IMR-90 (cell line): Measurements from ENCODE around the gene ZMIZ1. TPM values are rescaled to one million over a fixed set of nuclear protein-coding genes. Genes with fewer than 3 reads are reported as not detected.

Experiments used
- ATAC-seq: fragments of 200-7000 bp; cut with Tn5 transposase; 2 replicates; pipeline ENCODE4 v1.9.1; 2020; ENCODE audit warnings: low read depth, mild to moderate bottlenecking, moderate library complexity
- BruUV-seq: library from RNA; stranded (reverse); fragments of 400-500 nt; replicated peaks from 2 replicates; lab custom pipeline; 2021; lab: Mats Ljungman, UMichigan
- CTCF ChIA-PET: fragments of 300-600 bp; formaldehyde crosslinking; extraction: SDS; loops from one replicate; lab custom pipeline; 2021; ENCODE audit warnings: antibody characterized with exemption; lab: Yijun Ruan, JAX
- POLR2A ChIA-PET: fragments of 300-600 bp; sonication (Branson Sonifier 250); formaldehyde crosslinking; loops from one replicate; lab custom pipeline; 2022; ENCODE audit warnings: antibody characterized with exemption; ENCODE audit not compliant: unreplicated experiment; lab: Charles Lee
- DNase-seq: peaks from one replicate; pipeline ENCODE4 v3.0.0; 2013
- H2AFZ ChIP-seq: replicated peaks from 2 replicates; pipeline ENCODE3; 2013; ENCODE audit warnings: low read length, mild to moderate bottlenecking; ENCODE audit not compliant: poor library complexity
- H2AK5ac ChIP-seq: 2 replicates; pipeline ENCODE4 v1.6.1; 2013; ENCODE audit warnings: low read depth, low read length, inconsistent platforms
- H2AK9ac ChIP-seq: replicated peaks from 2 replicates; pipeline ENCODE3; 2013; ENCODE audit warnings: mild to moderate bottlenecking, low read depth, low read length, moderate library complexity; ENCODE audit not compliant: poor library complexity
- H2BK120ac ChIP-seq: 2 replicates; pipeline ENCODE4 v1.6.1; 2013; ENCODE audit warnings: low read depth, low read length, inconsistent platforms
- H2BK15ac ChIP-seq: 3 replicates; pipeline ENCODE4 v1.6.1; 2013; ENCODE audit warnings: low read depth, low read length, inconsistent platforms
- H2BK20ac ChIP-seq: 2 replicates; pipeline ENCODE4 v1.6.1; 2013; ENCODE audit warnings: low read depth, mild to moderate bottlenecking, inconsistent platforms, low read length, moderate library complexity
- H2BK5ac ChIP-seq: 2 replicates; pipeline ENCODE4 v1.6.1; 2013; ENCODE audit warnings: mild to moderate bottlenecking, low read depth, low read length, inconsistent platforms; ENCODE audit not compliant: poor library complexity, severe bottlenecking
- H3K14ac ChIP-seq: replicated peaks from 2 replicates; pipeline ENCODE4 v1.6.1; 2013; ENCODE audit warnings: low read depth, low read length, inconsistent platforms
- H3K18ac ChIP-seq: 2 replicates; pipeline ENCODE4 v1.6.1; 2013; ENCODE audit warnings: low read depth, low read length, control low read depth
- H3K23ac ChIP-seq: 2 replicates; pipeline ENCODE4 v1.6.1; 2013; ENCODE audit warnings: low read depth, low read length, inconsistent platforms
- H3K27ac ChIP-seq: 2 replicates; pipeline ENCODE4 v1.5.1; 2013; ENCODE audit warnings: mild to moderate bottlenecking, control low read depth, low read length; ENCODE audit not compliant: insufficient read depth
- H3K27me3 ChIP-seq: 2 replicates; pipeline ENCODE4 v1.6.1; 2013; ENCODE audit warnings: low read length; ENCODE audit not compliant: control insufficient read depth, insufficient read depth
- H3K36me3 ChIP-seq: 2 replicates; pipeline ENCODE4 v1.6.1; 2013; ENCODE audit warnings: low read length, mixed read lengths; ENCODE audit not compliant: control insufficient read depth, insufficient read depth
- H3K4ac ChIP-seq: 2 replicates; pipeline ENCODE4 v1.6.1; 2013; ENCODE audit warnings: low read depth, low read length, inconsistent platforms
- H3K4me1 ChIP-seq: 2 replicates; pipeline ENCODE4 v1.6.1; 2013; ENCODE audit warnings: low read length, mixed read lengths; ENCODE audit not compliant: control insufficient read depth, insufficient read depth
- H3K4me2 ChIP-seq: 2 replicates; pipeline ENCODE4 v1.6.1; 2013; ENCODE audit warnings: low read depth, mild to moderate bottlenecking, control low read depth, low read length, moderate library complexity
- H3K4me3 ChIP-seq: 2 replicates; pipeline ENCODE4 v1.5.1; 2013; ENCODE audit warnings: low read depth, mild to moderate bottlenecking, control low read depth, low read length, moderate library complexity; ENCODE audit not compliant: insufficient read depth
- H3K56ac ChIP-seq: 2 replicates; pipeline ENCODE4 v1.6.1; 2013; ENCODE audit warnings: low read length, inconsistent platforms; ENCODE audit not compliant: insufficient read depth; ENCODE audit errors: extremely low read depth
- H3K79me1 ChIP-seq, 2 experiments: 2 replicates each; pipeline ENCODE4 v1.6.1; 2013; ENCODE audit warnings: low read length in 2 of 2, inconsistent platforms in 1 of 2, low read depth in 1 of 2
- H3K9ac ChIP-seq: 2 replicates; pipeline ENCODE4 v1.6.1; 2013; ENCODE audit warnings: low read depth, low read length, control low read depth
- H3K9me1 ChIP-seq: 2 replicates; pipeline ENCODE4 v1.6.1; 2013; ENCODE audit warnings: low read length, inconsistent platforms; ENCODE audit not compliant: insufficient read depth
- H3K9me3 ChIP-seq: 2 replicates; pipeline ENCODE4 v1.6.1; 2013; ENCODE audit warnings: low read length; ENCODE audit not compliant: control insufficient read depth, insufficient read depth
- H4K20me1 ChIP-seq: 2 replicates; pipeline ENCODE4 v1.6.1; 2013; ENCODE audit warnings: low read length, inconsistent platforms; ENCODE audit not compliant: insufficient read depth
- H4K5ac ChIP-seq: 2 replicates; pipeline ENCODE4 v1.6.1; 2013; ENCODE audit warnings: mild to moderate bottlenecking, low read depth, low read length, control low read depth
- H4K8ac ChIP-seq, 2 experiments: 2 replicates each; pipeline ENCODE4 v1.6.1; 2013; ENCODE audit warnings: low read depth in 2 of 2, low read length in 2 of 2, control low read depth in 1 of 2, inconsistent platforms in 1 of 2
- H4K91ac ChIP-seq: 2 replicates; pipeline ENCODE4 v1.6.1; 2013; ENCODE audit warnings: low read depth, low read length, inconsistent platforms; ENCODE audit not compliant: insufficient read depth
- BHLHE40 ChIP-seq: fragments of 150-350 bp; IDR thresholded peaks from 2 replicates; pipeline ENCODE4 v1.6.1; 2016; ENCODE audit warnings: mild to moderate bottlenecking, low read depth, low read length
- CEBPB ChIP-seq: IDR thresholded peaks from 2 replicates; pipeline ENCODE4 v1.6.1; 2012; ENCODE audit warnings: low read depth, low read length, improper control_type of control experiment
- CHD1 ChIP-seq: IDR thresholded peaks from 2 replicates; pipeline ENCODE4 v1.6.1; 2012; ENCODE audit warnings: low read depth, low read length, improper control_type of control experiment
- FOS ChIP-seq: fragments of 150-350 bp; IDR thresholded peaks from 2 replicates; pipeline ENCODE4 v1.6.1; 2016; ENCODE audit warnings: low read depth, low read length
- MAFK ChIP-seq: IDR thresholded peaks from 2 replicates; pipeline ENCODE4 v1.6.1; 2012; ENCODE audit warnings: low read depth, low read length, improper control_type of control experiment
- MAZ ChIP-seq: IDR thresholded peaks from 2 replicates; pipeline ENCODE4 v1.6.1; 2012; ENCODE audit warnings: low read depth, mild to moderate bottlenecking, low read length, improper control_type of control experiment, moderate library complexity, borderline replicate concordance
- NFE2L2 ChIP-seq: fragments of 150-350 bp; IDR thresholded peaks from 2 replicates; pipeline ENCODE4 v1.6.1; 2016; ENCODE audit warnings: low read depth, mild to moderate bottlenecking, low read length
- RAD21 ChIP-seq: IDR thresholded peaks from 2 replicates; pipeline ENCODE4 v1.6.1; 2012; ENCODE audit warnings: low read length, improper control_type of control experiment
- RCOR1 ChIP-seq: IDR thresholded peaks from 2 replicates; pipeline ENCODE4 v1.6.1; 2012; ENCODE audit warnings: mild to moderate bottlenecking, low read length, improper control_type of control experiment; ENCODE audit not compliant: insufficient replicate concordance
- WGBS, 2 experiments: methylation state at CpG; one replicate each; pipeline versions ENCODE4 v1.1.5 to v1.1.7; 2013; ENCODE audit warnings: missing lambda C conversion rate in 2 of 2; ENCODE audit not compliant: insufficient read length in 1 of 2; ENCODE audit errors: extremely low coverage in 2 of 2; 5-methylcytosine and 5-hydroxymethylcytosine counted together
- dilution Hi-C: fragments of 300-500 bp; cut with HindIII; formaldehyde crosslinking; loops from one replicate; pipeline ENCODE4 v1.14.3; 2018; ENCODE audit warnings: low sequenced_read_pairs; ENCODE audit not compliant: unreplicated experiment
- in situ Hi-C: fragments of 300-500 bp; cut with MboI; formaldehyde crosslinking; loops from 3 replicates; pipeline ENCODE4 v1.14.3; 2019; ENCODE audit warnings: low sequenced_read_pairs, inconsistent platforms, mixed read lengths
- intact Hi-C: fragments of 100-400 bp; cut with micrococcal nuclease; formaldehyde crosslinking; loops from 2 replicates; pipeline ENCODE4 v1.10.0; 2022
- polyA plus RNA-seq, 3 experiments: library from polyadenylated mRNA; depleted of rRNA; stranded (reverse); fragments of >200 nt; gene quantifications; 2 replicates each; pipeline ENCODE4 v1.2.3, GENCODE V29; 2012; ENCODE audit warnings: low replicate concordance in 1 of 3
- total RNA-seq: library from RNA; depleted of rRNA; stranded (reverse); fragments of >200 nt; gene quantifications from 2 replicates; pipeline ENCODE4 v1.2.3, GENCODE V29; 2012
- TF ChIP-seq, protein P1 (sequence below): fragments of 150-350 bp; IDR thresholded peaks from 2 replicates; pipeline ENCODE4 v1.6.1; 2016; ENCODE audit warnings: low read depth, mild to moderate bottlenecking, low read length, moderate library complexity, borderline replicate concordance

ZMIZ1 gene
- total and polyA plus RNA-seq, 2 of the 4 experiments (the other 2 are of a cell fraction), result 6.6 to 48.7 TPM

DNA sequence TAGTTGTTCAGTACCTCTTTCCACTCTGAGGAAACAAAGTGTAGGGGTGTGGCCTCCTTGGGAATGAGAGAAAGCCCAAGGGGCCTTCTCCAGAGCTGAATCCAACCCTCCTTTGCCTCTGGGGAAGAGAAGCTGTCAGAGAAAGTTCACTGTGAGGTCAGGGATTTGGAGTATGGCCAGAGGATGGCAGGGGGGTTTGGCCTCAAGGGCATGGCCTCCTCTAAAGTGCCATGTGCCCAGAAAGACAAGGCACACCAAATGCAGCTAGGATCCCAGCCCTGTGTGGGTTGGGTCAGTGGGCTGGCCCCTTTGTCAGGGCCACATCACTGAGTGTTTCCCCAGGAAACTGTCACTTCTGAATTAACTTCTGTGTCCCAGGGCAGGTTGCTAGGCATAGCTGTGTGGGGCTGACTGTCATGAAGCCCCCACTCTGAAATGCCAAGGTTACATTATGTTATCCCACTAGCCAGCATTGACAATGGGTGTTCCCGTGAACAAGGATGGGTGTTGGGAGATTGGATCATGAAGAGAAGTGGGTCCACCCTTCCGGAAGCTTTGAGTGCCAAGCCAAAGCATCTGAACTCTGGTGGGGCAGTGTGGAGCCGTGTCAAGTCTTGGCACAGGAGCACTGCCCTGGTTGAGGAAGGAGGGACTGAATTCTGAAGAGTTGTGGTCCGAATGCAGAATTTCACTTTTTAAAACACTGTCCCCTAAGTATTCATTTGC is 123.3 kb downstream of the ZMIZ1 start:
- H3K27me3 ChIP-seq, result no peaks in the 10 kb centered on the region
- peak overlapping the region; percentile 51 for H2BK20ac ChIP-seq
- no peak for ATAC-seq
- TF ChIP-seq BHLHE40, result no peak
- no peak for TF ChIP-seq RCOR1
- no peak for TF ChIP-seq CHD1
- TF ChIP-seq MAZ, result no peak
- TF ChIP-seq, protein P1, sequence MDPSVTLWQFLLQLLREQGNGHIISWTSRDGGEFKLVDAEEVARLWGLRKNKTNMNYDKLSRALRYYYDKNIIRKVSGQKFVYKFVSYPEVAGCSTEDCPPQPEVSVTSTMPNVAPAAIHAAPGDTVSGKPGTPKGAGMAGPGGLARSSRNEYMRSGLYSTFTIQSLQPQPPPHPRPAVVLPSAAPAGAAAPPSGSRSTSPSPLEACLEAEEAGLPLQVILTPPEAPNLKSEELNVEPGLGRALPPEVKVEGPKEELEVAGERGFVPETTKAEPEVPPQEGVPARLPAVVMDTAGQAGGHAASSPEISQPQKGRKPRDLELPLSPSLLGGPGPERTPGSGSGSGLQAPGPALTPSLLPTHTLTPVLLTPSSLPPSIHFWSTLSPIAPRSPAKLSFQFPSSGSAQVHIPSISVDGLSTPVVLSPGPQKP, result no peak
- no peak for TF ChIP-seq FOS
- no peak for TF ChIP-seq RAD21
- TF ChIP-seq CEBPB, result no peak
- no peak for TF ChIP-seq MAFK
- TF ChIP-seq NFE2L2, result no peak
- peak overlapping the region; percentile 86 for H2AK5ac ChIP-seq
- H3K9ac ChIP-seq, result no peak overlapping the region
- H2BK5ac ChIP-seq, result peak overlapping the region; percentile 60
- H3K18ac ChIP-seq, result peak overlapping the region; percentile 13; the same call in 1 of the 2 replicates
- dilution Hi-C loops, result no loop called here
- H4K8ac ChIP-seq, result peak overlapping the region in 1 of 2 experiments; percentile 68; a peak in 2 of 4 replicates
- no CpG with 5 or more reads among the region's 4 CpGs for WGBS, 2 experiments
- BruUV-seq, result no TSS peak
- intact Hi-C loops, result loop anchor here (10.0 kb wide), 1 partner anchor 247 kb away; no protein-coding TSS in a partner anchor
- peak overlapping the region; percentile 40; the same call in 1 of the 3 replicates for H2BK15ac ChIP-seq
- peaks cover 37% of the 10 kb centered on the region for H3K36me3 ChIP-seq
- peak overlapping the region; percentile 35; the same call in 1 of the 2 replicates for H4K5ac ChIP-seq
- ChIA-PET CTCF (no interaction called here), POLR2A (interaction anchor here (0.6 kb wide), 2 partner anchors 10 to 125 kb away, joined by 4 to 8 read pairs; no protein-coding TSS in a partner anchor)
- H3K4ac ChIP-seq, result peak overlapping the region; percentile 74
- H4K20me1 ChIP-seq, result peaks cover 50% of the 10 kb centered on the region
- no peak overlapping the region for H3K4me2 ChIP-seq
- H2AK9ac ChIP-seq, result peak overlapping the region; percentile 91
- no peaks in the 10 kb centered on the region for H3K9me3 ChIP-seq
- H3K9me1 ChIP-seq, result peaks cover 48% of the 10 kb centered on the region
- peak overlapping the region; percentile 17; the same call in 1 of the 2 replicates for H3K23ac ChIP-seq
- peak overlapping the region; percentile 68; the same call in 1 of the 2 replicates for H4K91ac ChIP-seq
- peak overlapping the region; percentile 37; the same call in 1 of the 2 replicates for H3K14ac ChIP-seq
- H3K56ac ChIP-seq, result no peak overlapping the region
- no peak for DNase-seq
- H3K4me1 ChIP-seq, result peaks cover 48% of the 10 kb centered on the region
- in situ Hi-C loops, result loop anchor here (10.0 kb wide), 1 partner anchor 987 kb away; no protein-coding TSS in a partner anchor
- H3K4me3 ChIP-seq, result no peak overlapping the region
- peak overlapping the region; percentile 58 for H2BK120ac ChIP-seq
- H2AFZ ChIP-seq, result no peak overlapping the region
- H3K27ac ChIP-seq, result peak overlapping the region; percentile 11
- peaks cover 60 to 99% of the 10 kb centered on the region in 2 experiments for H3K79me1 ChIP-seq
